Prostate gland (tissue), 2 donors: ENCODE data around the gene WDR44. TPM values are rescaled to one million over a fixed set of nuclear protein-coding genes. Genes with fewer than 3 reads are reported as not detected.
A peak's percentile ranks its signal among the peaks of the same experiment; 100 is the strongest.

ENCODE experiments used
- DNase-seq: peaks from one replicate; pipeline ENCODE4 v3.0.0-alpha.2; 2019; ENCODE audit warnings: low spot score
- H3K27ac ChIP-seq, 2 donors: fragments of 200-600 bp; sonication (generic); 2 replicates each; pipeline ENCODE4 v1.5.1; 2017 to 2019
- H3K27me3 ChIP-seq: fragments of 200-600 bp; sonication (generic); replicated peaks from 2 replicates; pipeline ENCODE4 v1.5.1; 2019; ENCODE audit not compliant: insufficient read depth
- H3K36me3 ChIP-seq, 2 donors: fragments of 200-600 bp; sonication (generic); 1 replicate in 1 of 2; 2 replicates in 1 of 2; pipeline versions ENCODE4 v1.5.1 to v1.8.1; 2017 to 2019
- H3K4me1 ChIP-seq: fragments of 200-600 bp; sonication (generic); replicated peaks from 2 replicates; pipeline ENCODE4 v1.5.1; 2019
- H3K4me3 ChIP-seq, 2 donors: fragments of 200-600 bp; sonication (generic); 2 replicates each; pipeline ENCODE4 v1.5.1; 2017 to 2019
- H3K9me3 ChIP-seq: fragments of 200-600 bp; sonication (generic); 2 replicates; pipeline ENCODE4 v1.5.1; 2017
- POLR2A ChIP-seq: fragments of 450-650 bp; IDR thresholded peaks from one replicate; pipeline ENCODE4 v1.6.1; 2016; ENCODE audit warnings: antibody characterized with exemption, mild to moderate bottlenecking
- POLR2AphosphoS5 ChIP-seq: sonication (generic); formaldehyde crosslinking; IDR thresholded peaks from one replicate; pipeline ENCODE4 v1.6.1; 2017; ENCODE audit warnings: antibody characterized with exemption
- WGBS: methylation state at CpG from one replicate; pipeline ENCODE4 v1.1.5; 2018; 5-methylcytosine and 5-hydroxymethylcytosine counted together
- intact Hi-C: fragments of 100-400 bp; cut with DNase I; formaldehyde crosslinking; loops from one replicate; pipeline ENCODE4 v1.14.2; 2022
- total RNA-seq, 2 donors: library from RNA; depleted of rRNA; stranded (reverse); fragments of >200 nt; gene quantifications; one replicate each; pipeline ENCODE4 v1.1.0, GENCODE V29; 2016
- TF ChIP-seq, protein P1 (sequence below), 4 experiments: fragments of 200-600 bp in 2 of 4; fragments of 450-650 bp in 2 of 4; sonication (generic) in 2 of 4; IDR thresholded peaks; 1 replicate in 3 of 4; 2 replicates in 1 of 4; pipeline ENCODE4 v1.5.1; 2016 to 2019; ENCODE audit warnings: antibody characterized with exemption in 4 of 4, mild to moderate bottlenecking in 2 of 4, moderate library complexity in 2 of 4

The WDR44 gene
- total RNA-seq, 2 donors from 2014 or later = 15.0 to 22.6 TPM

DNA sequence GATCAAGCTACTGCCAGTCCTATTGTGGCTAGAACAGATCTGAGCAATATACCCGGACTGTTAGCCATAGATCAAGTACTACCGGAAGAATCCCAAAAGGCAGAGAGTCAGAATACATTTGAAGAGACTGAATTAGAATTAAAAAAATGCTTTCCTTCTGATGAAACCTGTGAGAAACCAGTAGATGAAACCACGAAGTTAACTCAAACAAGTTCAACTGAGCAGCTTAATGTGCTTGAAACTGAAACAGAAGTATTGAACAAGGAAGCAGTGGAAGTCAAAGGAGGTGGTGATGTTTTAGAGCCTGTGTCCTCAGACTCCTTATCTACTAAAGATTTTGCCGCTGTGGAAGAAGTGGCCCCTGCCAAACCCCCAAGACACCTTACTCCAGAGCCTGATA lies 46.8 kb downstream of the WDR44 start:
- Histone ChIP-seq H3K27me3 (no peaks in the 10 kb centered on the region), H3K27ac (no peak overlapping the region), H3K36me3 (no peaks in the 10 kb centered on the region), H3K4me1 (no peaks in the 10 kb centered on the region), H3K4me3 (no peak overlapping the region), H3K9me3 (no peaks in the 10 kb centered on the region)
- WGBS = 77% methylated on average over 4 of the region's 4 CpGs
- TF ChIP-seq, protein P1, sequence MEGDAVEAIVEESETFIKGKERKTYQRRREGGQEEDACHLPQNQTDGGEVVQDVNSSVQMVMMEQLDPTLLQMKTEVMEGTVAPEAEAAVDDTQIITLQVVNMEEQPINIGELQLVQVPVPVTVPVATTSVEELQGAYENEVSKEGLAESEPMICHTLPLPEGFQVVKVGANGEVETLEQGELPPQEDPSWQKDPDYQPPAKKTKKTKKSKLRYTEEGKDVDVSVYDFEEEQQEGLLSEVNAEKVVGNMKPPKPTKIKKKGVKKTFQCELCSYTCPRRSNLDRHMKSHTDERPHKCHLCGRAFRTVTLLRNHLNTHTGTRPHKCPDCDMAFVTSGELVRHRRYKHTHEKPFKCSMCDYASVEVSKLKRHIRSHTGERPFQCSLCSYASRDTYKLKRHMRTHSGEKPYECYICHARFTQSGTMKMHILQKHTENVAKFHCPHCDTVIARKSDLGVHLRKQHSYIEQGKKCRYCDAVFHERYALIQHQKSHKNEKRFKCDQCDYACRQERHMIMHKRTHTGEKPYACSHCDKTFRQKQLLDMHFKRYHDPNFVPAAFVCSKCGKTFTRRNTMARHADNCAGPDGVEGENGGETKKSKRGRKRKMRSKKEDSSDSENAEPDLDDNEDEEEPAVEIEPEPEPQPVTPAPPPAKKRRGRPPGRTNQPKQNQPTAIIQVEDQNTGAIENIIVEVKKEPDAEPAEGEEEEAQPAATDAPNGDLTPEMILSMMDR (IDR thresholded peaks at IDR 0.05) = no peak
- TF ChIP-seq POLR2AphosphoS5 = no peak
- TF ChIP-seq POLR2A = no peak
- DNase-seq = no peak
- intact Hi-C loops = no loop called here

DNA sequence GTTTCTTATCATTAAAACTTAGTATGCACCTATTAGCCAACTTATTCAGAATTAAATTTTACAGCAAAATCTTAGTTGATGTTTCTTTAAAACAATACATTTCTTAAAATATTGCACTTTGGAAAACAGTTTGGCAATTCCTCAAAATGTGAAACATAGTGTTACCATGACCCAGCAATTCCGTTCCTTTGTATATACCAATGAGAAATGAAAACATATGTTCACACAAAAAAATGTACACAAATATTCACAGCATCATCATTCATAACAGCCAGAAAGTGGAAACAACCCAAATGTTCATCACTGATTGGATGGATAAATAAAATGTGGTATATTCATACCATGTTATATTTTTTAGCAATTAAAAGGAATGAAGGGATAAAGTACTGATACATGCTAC lies 50.2 kb downstream of the WDR44 start:
- Histone ChIP-seq H3K4me3 (no peak overlapping the region), H3K4me1 (no peaks in the 10 kb centered on the region), H3K27ac (no peak overlapping the region), H3K9me3 (no peaks in the 10 kb centered on the region), H3K27me3 (no peaks in the 10 kb centered on the region), H3K36me3 (no peaks in the 10 kb centered on the region)
- DNase-seq = no peak
- intact Hi-C loops = no loop called here
- 94% methylated on average over 1 of the region's 1 CpG for WGBS
- TF ChIP-seq, protein P1 (IDR thresholded peaks at IDR 0.05) = no peak

DNA sequence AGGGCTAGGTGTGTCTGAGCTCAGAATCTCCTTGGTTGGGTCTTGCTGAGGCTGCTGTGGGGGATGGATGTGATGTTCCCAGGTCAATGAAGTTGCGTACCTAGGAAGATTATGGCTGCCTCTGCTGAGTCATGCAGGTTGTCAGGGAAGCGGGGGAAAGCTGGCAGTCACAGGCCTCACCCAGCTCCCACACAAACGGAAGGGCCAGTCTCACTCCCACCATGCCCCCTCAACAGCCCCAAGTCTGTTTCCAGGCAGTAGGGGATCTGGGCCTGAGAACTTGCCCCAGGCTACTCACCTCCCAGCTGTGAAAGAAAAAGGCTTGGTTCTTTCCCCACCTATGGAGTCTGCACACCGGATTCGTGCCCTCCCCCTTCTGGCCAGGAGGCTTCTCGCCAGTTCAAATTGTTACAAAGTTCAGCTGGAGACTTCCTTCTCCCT lies 72.9 kb downstream of the WDR44 start:
- intact Hi-C loops = no loop called here
- TF ChIP-seq POLR2AphosphoS5 (no peak), POLR2A (no peak)
- TF ChIP-seq, protein P1 (IDR thresholded peaks at IDR 0.05) = no peak
- no peak overlapping the region for H3K27ac ChIP-seq
- no peaks in the 10 kb centered on the region for H3K27me3 ChIP-seq
- H3K4me3 ChIP-seq = no peak overlapping the region
- no peak for DNase-seq
- H3K9me3 ChIP-seq = no peaks in the 10 kb centered on the region
- no peaks in the 10 kb centered on the region for H3K36me3 ChIP-seq
- WGBS = 97% methylated on average over 6 of the region's 6 CpGs
- no peaks in the 10 kb centered on the region for H3K4me1 ChIP-seq

DNA sequence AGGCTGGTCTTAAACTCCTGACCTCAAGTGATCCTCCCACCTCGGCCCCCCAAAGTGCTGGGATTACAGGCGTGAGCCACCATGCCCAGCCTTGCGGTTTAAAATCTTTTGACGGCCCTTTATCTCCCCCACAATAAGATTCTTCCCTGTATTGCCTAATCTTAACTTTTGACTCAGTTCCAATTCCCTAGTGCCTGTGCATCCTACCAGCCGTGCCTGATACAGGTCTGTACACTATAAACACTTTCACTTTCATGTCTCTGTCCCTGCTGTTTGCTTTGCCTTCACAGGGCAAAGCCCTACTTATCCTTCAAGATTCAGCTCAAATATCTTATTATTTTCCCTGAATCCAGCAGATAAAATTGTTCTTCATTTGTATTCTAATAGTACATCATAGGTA lies 74.6 kb downstream of the WDR44 start:
- Histone ChIP-seq H3K4me1 (no peaks in the 10 kb centered on the region), H3K27ac (peak overlapping the region in 1 of 2 donors; percentile 19), H3K4me3 (no peak overlapping the region), H3K36me3 (no peaks in the 10 kb centered on the region), H3K9me3 (no peaks in the 10 kb centered on the region), H3K27me3 (no peaks in the 10 kb centered on the region)
- TF ChIP-seq POLR2AphosphoS5 = peak; percentile 44
- no peak for TF ChIP-seq POLR2A
- intact Hi-C loops = no loop called here
- 19% methylated on average over 5 of the region's 5 CpGs for WGBS
- DNase-seq = peak; percentile 5

DNA sequence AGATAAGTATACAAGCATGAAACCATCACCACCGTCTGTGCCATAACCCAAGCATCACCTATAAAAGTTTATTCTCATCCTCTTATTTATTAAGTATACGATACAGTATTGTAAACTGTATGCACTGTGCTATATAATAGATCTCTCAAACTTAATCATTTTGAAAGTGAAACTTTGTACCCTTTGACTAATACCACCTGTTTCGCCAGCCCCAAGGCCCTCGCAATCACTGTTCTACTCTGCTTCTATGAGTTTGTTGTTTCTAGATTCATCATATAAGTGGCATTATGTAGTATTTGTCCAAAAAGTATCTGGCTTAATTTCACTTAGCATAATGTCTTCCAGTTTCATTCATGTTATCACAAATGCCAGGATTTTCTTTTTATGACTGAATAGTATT lies 77.7 kb downstream of the WDR44 start:
- DNase-seq = no peak

DNA sequence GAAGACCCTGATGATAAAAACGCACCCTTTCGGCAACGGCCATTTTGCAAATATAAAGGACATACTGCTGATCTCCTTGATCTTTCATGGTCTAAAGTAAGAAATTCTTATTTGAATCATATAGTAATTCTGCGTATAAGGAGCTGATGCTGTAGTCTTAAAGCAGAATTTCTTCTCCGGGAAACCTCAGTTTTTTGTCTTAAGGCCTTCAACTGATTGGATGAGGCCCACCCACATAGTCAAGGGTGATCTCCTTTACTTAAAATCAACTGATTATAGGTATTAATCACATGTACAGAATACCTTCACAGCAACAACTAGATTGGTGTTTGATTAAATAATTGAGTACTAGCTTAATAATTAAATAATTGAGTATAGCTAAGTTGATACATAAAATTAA lies 86.9 kb downstream of the WDR44 start:
- Histone ChIP-seq H3K9me3 (no peaks in the 10 kb centered on the region), H3K36me3 (no peaks in the 10 kb centered on the region), H3K4me1 (no peaks in the 10 kb centered on the region), H3K27me3 (no peaks in the 10 kb centered on the region), H3K27ac (no peak overlapping the region), H3K4me3 (no peak overlapping the region)
- intact Hi-C loops = no loop called here
- TF ChIP-seq, protein P1 (IDR thresholded peaks at IDR 0.05) = no peak
- TF ChIP-seq POLR2A (no peak), POLR2AphosphoS5 (no peak)
- 97% methylated on average over 5 of the region's 5 CpGs for WGBS
- DNase-seq = no peak

More for the DNA sequence above, 77.7 kb downstream of the WDR44 start:
- Histone ChIP-seq H3K27me3 (no peaks in the 10 kb centered on the region), H3K9me3 (no peaks in the 10 kb centered on the region), H3K4me1 (no peaks in the 10 kb centered on the region), H3K4me3 (no peak overlapping the region), H3K36me3 (no peaks in the 10 kb centered on the region), H3K27ac (no peak overlapping the region)
- no peak for TF ChIP-seq POLR2AphosphoS5
- intact Hi-C loops = no loop called here
- 89% methylated on average over 4 of the region's 4 CpGs for WGBS
